PC-9 (cell line): ENCODE results near the gene CACNA1E. TPM values are rescaled to one million over a fixed set of nuclear protein-coding genes. Genes with fewer than 3 reads are reported as not detected.

Experiments
- BruUV-seq: library from RNA; stranded (reverse); fragments of 400-500 nt; replicated peaks from 2 replicates; lab custom pipeline; 2021; lab: Mats Ljungman, UMichigan
- CTCF ChIA-PET: fragments of 300-600 bp; sonication (Branson Sonifier 250); formaldehyde crosslinking; loops from one replicate; lab custom pipeline; 2022; ENCODE audit warnings: antibody characterized with exemption; lab: Charles Lee
- POLR2A ChIA-PET: fragments of 300-600 bp; sonication (Branson Sonifier 250); formaldehyde crosslinking; loops from one replicate; lab custom pipeline; 2022; ENCODE audit warnings: antibody characterized with exemption; ENCODE audit not compliant: unreplicated experiment; lab: Charles Lee
- DNase-seq, 2 experiments: peaks; one replicate each; pipeline versions ENCODE4 v3.0.0 to v3.0.0-alpha.2; 2015 to 2022; ENCODE audit warnings: mixed read lengths in 1 of 2
- H2AFZ ChIP-seq: fragments of 200-600 bp; sonication (generic); 2 replicates; pipeline ENCODE4 v1.8.1; 2017; ENCODE audit warnings: antibody characterized with exemption
- H3F3A ChIP-seq: fragments of 200-600 bp; sonication (generic); 2 replicates; pipeline ENCODE4 v1.8.1; 2017; ENCODE audit warnings: antibody characterized with exemption, mild to moderate bottlenecking, low read depth; ENCODE audit not compliant: insufficient read depth
- H3K27ac ChIP-seq: fragments of 200-600 bp; sonication (generic); 2 replicates; pipeline ENCODE4 v1.6.1; 2016; ENCODE audit warnings: mixed run types
- H3K27me3 ChIP-seq: fragments of 200-600 bp; sonication (generic); 2 replicates; pipeline ENCODE4 v1.6.1; 2016; ENCODE audit warnings: low read depth, mixed run types; ENCODE audit not compliant: insufficient read depth
- H3K36me3 ChIP-seq: fragments of 200-600 bp; sonication (generic); 2 replicates; pipeline ENCODE4 v1.6.1; 2016; ENCODE audit warnings: low read depth, mixed run types
- H3K4me1 ChIP-seq: fragments of 200-600 bp; sonication (generic); replicated peaks from 2 replicates; pipeline ENCODE4 v1.6.1; 2016; ENCODE audit warnings: mixed run types; ENCODE audit not compliant: insufficient read depth
- H3K4me2 ChIP-seq: fragments of 200-600 bp; sonication (generic); 2 replicates; pipeline ENCODE4 v1.6.1; 2017; ENCODE audit warnings: mixed run types
- H3K4me3 ChIP-seq: fragments of 200-600 bp; sonication (generic); 2 replicates; pipeline ENCODE4 v1.6.1; 2016; ENCODE audit warnings: mixed run types
- H3K79me2 ChIP-seq: fragments of 200-600 bp; sonication (generic); 2 replicates; pipeline ENCODE4 v1.6.1; 2017; ENCODE audit warnings: low read depth, mixed run types
- H3K9me2 ChIP-seq: fragments of 200-600 bp; sonication (generic); 2 replicates; pipeline ENCODE4 v1.8.1; 2017; ENCODE audit warnings: mild to moderate bottlenecking; ENCODE audit not compliant: insufficient read depth
- H3K9me3 ChIP-seq: fragments of 200-600 bp; sonication (generic); 2 replicates; pipeline ENCODE4 v1.8.1; 2016; ENCODE audit warnings: low read depth; ENCODE audit not compliant: insufficient read depth
- H4K20me1 ChIP-seq: fragments of 200-600 bp; sonication (generic); 2 replicates; pipeline ENCODE4 v1.8.1; 2017; ENCODE audit not compliant: insufficient read depth
- EZH2 ChIP-seq: fragments of 200-600 bp; sonication (generic); IDR thresholded peaks from 2 replicates; pipeline ENCODE4 v1.8.0; 2017; ENCODE audit warnings: antibody characterized with exemption, low read depth
- intact Hi-C: fragments of 100-400 bp; cut with micrococcal nuclease; formaldehyde crosslinking; loops from one replicate; pipeline ENCODE4 v1.10.0; 2022; ENCODE audit not compliant: unreplicated experiment
- total RNA-seq: library from RNA; stranded (reverse); gene quantifications from 2 replicates; pipeline ENCODE4 v1.2.3, GENCODE V29; 2021
- TF ChIP-seq, protein P1 (sequence below): fragments of 200-600 bp; sonication (generic); conservative IDR thresholded peaks from 2 replicates; pipeline ENCODE4 v1.6.1; 2017; ENCODE audit warnings: mixed run types, antibody characterized with exemption, mild to moderate bottlenecking, moderate library complexity

Gene CACNA1E
- total RNA-seq, 1 experiment from 2014 or later, result not detected

DNA sequence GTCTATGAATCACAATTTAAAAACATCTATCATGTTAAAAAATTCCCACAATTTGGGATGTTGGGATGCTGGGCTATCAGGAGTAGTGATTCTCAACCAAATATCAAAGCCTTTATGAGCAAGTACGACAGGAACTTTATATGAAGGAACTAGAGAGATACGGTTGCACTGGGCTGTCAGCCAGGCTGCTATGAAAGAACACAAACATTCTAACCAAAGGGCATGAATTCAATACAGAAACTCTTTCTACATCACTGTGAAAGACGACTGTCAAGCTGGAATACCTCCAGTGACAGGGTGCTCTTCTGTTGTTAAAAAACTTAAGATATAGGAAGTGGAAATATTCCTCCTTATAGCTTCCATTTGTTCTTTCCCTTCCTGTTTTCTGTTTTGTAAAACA, 9.8 kb downstream of the CACNA1E start:
- BruUV-seq, result no TSS peak

DNA sequence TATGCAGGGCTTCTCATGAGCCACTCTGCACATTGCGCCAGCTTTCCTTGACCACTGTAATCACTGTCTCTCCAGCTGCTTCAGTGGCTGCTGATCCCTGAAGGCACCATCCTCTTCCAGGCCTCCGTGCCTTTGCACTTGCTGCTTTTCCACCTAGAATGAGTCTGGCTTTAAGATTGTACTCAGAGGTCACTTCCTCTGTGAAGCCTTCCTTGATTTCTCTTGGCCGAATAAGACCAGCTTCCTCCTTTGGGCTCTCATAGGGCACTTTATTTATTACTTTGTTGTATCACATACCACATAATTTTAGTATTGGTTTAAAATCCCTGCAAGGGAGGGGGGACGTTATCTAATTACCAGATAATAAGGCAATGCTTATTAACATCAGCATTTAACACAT, 10.6 kb downstream of the CACNA1E start:
- Histone ChIP-seq H3K79me2 (no peaks in the 10 kb centered on the region), H3K4me3 (no peak overlapping the region), H3K9me3 (no peaks in the 10 kb centered on the region), H3K4me2 (no peak overlapping the region), H3K9me2 (no peaks in the 10 kb centered on the region), H3K36me3 (no peaks in the 10 kb centered on the region), H3F3A (no peaks in the 10 kb centered on the region), H4K20me1 (no peaks in the 10 kb centered on the region), H3K4me1 (no peaks in the 10 kb centered on the region), H3K27me3 (peaks cover 1% of the 10 kb centered on the region; the same call in 1 of the 2 replicates), H2AFZ (no peak overlapping the region), H3K27ac (no peak overlapping the region)
- DNase-seq, result no peak
- TF ChIP-seq, protein P1, sequence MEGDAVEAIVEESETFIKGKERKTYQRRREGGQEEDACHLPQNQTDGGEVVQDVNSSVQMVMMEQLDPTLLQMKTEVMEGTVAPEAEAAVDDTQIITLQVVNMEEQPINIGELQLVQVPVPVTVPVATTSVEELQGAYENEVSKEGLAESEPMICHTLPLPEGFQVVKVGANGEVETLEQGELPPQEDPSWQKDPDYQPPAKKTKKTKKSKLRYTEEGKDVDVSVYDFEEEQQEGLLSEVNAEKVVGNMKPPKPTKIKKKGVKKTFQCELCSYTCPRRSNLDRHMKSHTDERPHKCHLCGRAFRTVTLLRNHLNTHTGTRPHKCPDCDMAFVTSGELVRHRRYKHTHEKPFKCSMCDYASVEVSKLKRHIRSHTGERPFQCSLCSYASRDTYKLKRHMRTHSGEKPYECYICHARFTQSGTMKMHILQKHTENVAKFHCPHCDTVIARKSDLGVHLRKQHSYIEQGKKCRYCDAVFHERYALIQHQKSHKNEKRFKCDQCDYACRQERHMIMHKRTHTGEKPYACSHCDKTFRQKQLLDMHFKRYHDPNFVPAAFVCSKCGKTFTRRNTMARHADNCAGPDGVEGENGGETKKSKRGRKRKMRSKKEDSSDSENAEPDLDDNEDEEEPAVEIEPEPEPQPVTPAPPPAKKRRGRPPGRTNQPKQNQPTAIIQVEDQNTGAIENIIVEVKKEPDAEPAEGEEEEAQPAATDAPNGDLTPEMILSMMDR, result no peak
- no peak for TF ChIP-seq EZH2
- ChIA-PET CTCF (no interaction called here), POLR2A (interaction anchor here (0.7 kb wide), 1 partner anchor 353 kb away, joined by 3 read pairs; no protein-coding TSS in a partner anchor)
- intact Hi-C loops, result no loop called here
- BruUV-seq, result no TSS peak

More for the DNA sequence above, 9.8 kb downstream of the CACNA1E start:
- Histone ChIP-seq H3K4me2 (no peak overlapping the region), H3F3A (no peaks in the 10 kb centered on the region), H3K4me1 (no peaks in the 10 kb centered on the region), H3K9me3 (no peaks in the 10 kb centered on the region), H3K79me2 (no peaks in the 10 kb centered on the region), H3K9me2 (no peaks in the 10 kb centered on the region), H3K27me3 (peaks cover 8% of the 10 kb centered on the region), H3K4me3 (no peak overlapping the region), H3K27ac (no peak overlapping the region), H4K20me1 (no peaks in the 10 kb centered on the region), H2AFZ (no peak overlapping the region), H3K36me3 (no peaks in the 10 kb centered on the region)
- TF ChIP-seq EZH2, result no peak
- TF ChIP-seq, protein P1, result no peak
- ChIA-PET POLR2A (no interaction called here), CTCF (no interaction called here)
- intact Hi-C loops, result no loop called here
- DNase-seq, result no peak

DNA sequence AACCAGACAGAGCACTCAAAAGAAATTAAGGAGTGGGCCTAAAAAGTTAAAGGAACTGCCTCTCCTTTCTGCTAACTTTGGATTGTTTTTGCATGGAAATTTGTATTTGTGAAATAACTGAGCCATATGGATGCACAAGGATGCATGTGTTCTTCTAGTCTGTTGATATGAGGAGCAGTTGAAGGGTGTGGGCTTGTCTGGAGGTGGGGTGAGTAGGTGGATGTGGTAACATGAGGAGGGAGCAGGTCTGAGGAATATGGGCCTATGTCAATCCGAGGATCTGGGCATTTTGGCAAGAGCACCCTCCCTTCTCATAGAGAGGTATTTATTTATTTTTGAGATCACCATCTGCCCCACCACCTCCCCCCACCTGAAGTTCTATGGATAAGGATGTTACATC, 13.4 kb downstream of the CACNA1E start:
- Histone ChIP-seq H2AFZ (no peak overlapping the region), H3K79me2 (no peaks in the 10 kb centered on the region), H3K9me2 (no peaks in the 10 kb centered on the region), H3F3A (no peaks in the 10 kb centered on the region), H3K9me3 (no peaks in the 10 kb centered on the region), H3K27ac (no peak overlapping the region), H4K20me1 (no peaks in the 10 kb centered on the region), H3K4me2 (no peak overlapping the region), H3K4me1 (no peaks in the 10 kb centered on the region), H3K4me3 (no peak overlapping the region), H3K36me3 (no peaks in the 10 kb centered on the region), H3K27me3 (no peaks in the 10 kb centered on the region)
- CTCF ChIA-PET, result no interaction called here
- TF ChIP-seq EZH2, result no peak
- TF ChIP-seq, protein P1, result no peak
- BruUV-seq, result no TSS peak
- intact Hi-C loops, result no loop called here
- POLR2A ChIA-PET, result no interaction called here
- no peak for DNase-seq
